Liver (tissue), 9 donors: ENCODE measurements around the gene STK4. TPM values are rescaled to one million over a fixed set of nuclear protein-coding genes. Genes with fewer than 3 reads are reported as not detected.

Experiments used
- DNase-seq: peaks from one replicate; pipeline ENCODE4 v3.0.0-alpha.2; 2017; ENCODE audit warnings: low spot score
- H3K27ac ChIP-seq, 2 donors: one replicate each; pipeline ENCODE4 v1.7.0; 2013; ENCODE audit warnings: inconsistent platforms in 2 of 2, low read length in 2 of 2, control low read depth in 1 of 2, low read depth in 1 of 2, mild to moderate bottlenecking in 1 of 2
- H3K27me3 ChIP-seq, 4 donors: one replicate each; pipeline versions ENCODE4 v1.6.1 to v1.7.0; 2013; ENCODE audit warnings: low read length in 3 of 4, inconsistent platforms in 1 of 4, mild to moderate bottlenecking in 1 of 4, moderate library complexity in 1 of 4; ENCODE audit not compliant: control insufficient read depth in 4 of 4, insufficient read depth in 4 of 4
- H3K36me3 ChIP-seq, 4 donors: one replicate each; pipeline versions ENCODE4 v1.6.1 to v1.7.0; 2013; ENCODE audit warnings: low read length in 3 of 4, mild to moderate bottlenecking in 3 of 4, low read depth in 1 of 4, moderate library complexity in 1 of 4; ENCODE audit not compliant: control insufficient read depth in 4 of 4, insufficient read depth in 3 of 4
- H3K4me1 ChIP-seq, 4 donors: one replicate each; pipeline versions ENCODE4 v1.6.1 to v1.7.0; 2013; ENCODE audit warnings: low read length in 3 of 4, mild to moderate bottlenecking in 3 of 4, moderate library complexity in 1 of 4; ENCODE audit not compliant: control insufficient read depth in 4 of 4, insufficient read depth in 4 of 4
- H3K4me3 ChIP-seq, 3 donors: one replicate each; pipeline versions ENCODE4 v1.6.1 to v1.7.0; 2013; ENCODE audit warnings: low read length in 3 of 3, control low read depth in 1 of 3, low read depth in 1 of 3, mild to moderate bottlenecking in 1 of 3
- H3K9ac ChIP-seq, 2 donors: one replicate each; pipeline ENCODE4 v1.7.0; 2013; ENCODE audit warnings: low read length in 2 of 2, mild to moderate bottlenecking in 2 of 2, moderate library complexity in 2 of 2, control low read depth in 1 of 2, low read depth in 1 of 2
- H3K9me3 ChIP-seq, 4 donors: one replicate each; pipeline versions ENCODE4 v1.6.1 to v1.7.0; 2013; ENCODE audit warnings: low read length in 3 of 4; ENCODE audit not compliant: control insufficient read depth in 4 of 4
- CTCF ChIP-seq: fragments of 150-350 bp; IDR thresholded peaks from 2 replicates; pipeline ENCODE4 v1.5.1; 2017; ENCODE audit warnings: improper control_type of control experiment, low read depth, low read length; ENCODE audit not compliant: missing input control
- EGR1 ChIP-seq, 2 donors: IDR thresholded peaks; 2 replicates each; pipeline ENCODE4 v1.6.1; 2016 to 2018; ENCODE audit warnings: antibody characterized with exemption in 2 of 2, low read depth in 2 of 2
- FOXA1 ChIP-seq: IDR thresholded peaks from 2 replicates; pipeline ENCODE4 v1.6.1; 2016; ENCODE audit warnings: antibody characterized with exemption
- FOXA2 ChIP-seq: IDR thresholded peaks from 2 replicates; pipeline ENCODE4 v1.6.1; 2016; ENCODE audit warnings: antibody characterized with exemption
- GABPA ChIP-seq, 2 donors: IDR thresholded peaks in 1 of 2; conservative IDR thresholded peaks in 1 of 2; 2 replicates each; pipeline ENCODE4 v1.6.1; 2016; ENCODE audit warnings: antibody characterized with exemption in 2 of 2, mild to moderate bottlenecking in 1 of 2, moderate library complexity in 1 of 2
- HNF4A ChIP-seq, 2 donors: conservative IDR thresholded peaks; 2 replicates each; pipeline ENCODE4 v1.6.1; 2016; ENCODE audit warnings: antibody characterized with exemption in 2 of 2, mild to moderate bottlenecking in 2 of 2
- HNF4G ChIP-seq: IDR thresholded peaks from 2 replicates; pipeline ENCODE4 v1.6.1; 2016; ENCODE audit warnings: antibody characterized with exemption
- JUND ChIP-seq, 2 donors: IDR thresholded peaks; 2 replicates each; pipeline ENCODE4 v1.6.1; 2016; ENCODE audit warnings: antibody characterized with exemption in 2 of 2
- MAX ChIP-seq: IDR thresholded peaks from 2 replicates; pipeline ENCODE4 v1.6.1; 2016; ENCODE audit warnings: antibody characterized with exemption
- NR2F2 ChIP-seq: IDR thresholded peaks from 2 replicates; pipeline ENCODE4 v1.6.1; 2016; ENCODE audit warnings: antibody characterized with exemption
- RAD21 ChIP-seq, 2 donors: IDR thresholded peaks; 2 replicates each; pipeline ENCODE4 v1.6.1; 2016; ENCODE audit warnings: antibody characterized with exemption in 2 of 2, mild to moderate bottlenecking in 2 of 2
- REST ChIP-seq: IDR thresholded peaks from 2 replicates; pipeline ENCODE4 v1.6.1; 2016; ENCODE audit warnings: antibody characterized with exemption, mild to moderate bottlenecking
- RXRA ChIP-seq, 2 donors: IDR thresholded peaks; 2 replicates each; pipeline ENCODE4 v1.6.1; 2017 to 2018; ENCODE audit warnings: antibody characterized with exemption in 2 of 2, mild to moderate bottlenecking in 1 of 2
- SP1 ChIP-seq: IDR thresholded peaks from 2 replicates; pipeline ENCODE4 v1.6.1; 2018; ENCODE audit warnings: antibody characterized with exemption, mild to moderate bottlenecking
- TAF1 ChIP-seq: conservative IDR thresholded peaks from 2 replicates; pipeline ENCODE4 v1.6.1; 2016; ENCODE audit warnings: antibody characterized with exemption, mild to moderate bottlenecking
- YY1 ChIP-seq: IDR thresholded peaks from 2 replicates; pipeline ENCODE4 v1.6.1; 2016; ENCODE audit warnings: antibody characterized with exemption, mild to moderate bottlenecking
- ZBTB33 ChIP-seq: IDR thresholded peaks from 2 replicates; pipeline ENCODE4 v1.6.1; 2016; ENCODE audit warnings: antibody characterized with exemption
- WGBS: extraction: QIAGEN DNeasy Blood & Tissue Kit; methylation state at CpG from one replicate; pipeline ENCODE4 v1.1.7; 2013; 5-methylcytosine and 5-hydroxymethylcytosine counted together
- polyA plus RNA-seq, 2 donors: library from polyadenylated mRNA; stranded (reverse) in 1 of 2; unstranded in 1 of 2; fragments of 200-250 nt in 1 of 2; fragments of >200 nt in 1 of 2; fragmentation: Nextera tagmentation in 1 of 2; extraction: Ambion mirVana in 1 of 2; gene quantifications; one replicate each; pipeline versions ENCODE4 v1.2.1 to v1.2.3, GENCODE V29; 2013 to 2015
- total RNA-seq, 2 donors: library from RNA; depleted of rRNA; stranded (reverse); fragments of >200 nt; gene quantifications; one replicate each; pipeline ENCODE4 v1.2.3, GENCODE V29; 2014
- TF ChIP-seq, protein P1 (sequence below): IDR thresholded peaks from 2 replicates; pipeline ENCODE4 v1.6.1; 2016; ENCODE audit warnings: antibody characterized with exemption
- donor health status: healthy.
- donor health status: healthy.
- donor health status: healthy.
- donor health status: healthy.
- donor health status: healthy.

STK4 gene
- total and polyA plus RNA-seq, 4 donors, result 3.7 to 20.8 (median 13.9) TPM

DNA sequence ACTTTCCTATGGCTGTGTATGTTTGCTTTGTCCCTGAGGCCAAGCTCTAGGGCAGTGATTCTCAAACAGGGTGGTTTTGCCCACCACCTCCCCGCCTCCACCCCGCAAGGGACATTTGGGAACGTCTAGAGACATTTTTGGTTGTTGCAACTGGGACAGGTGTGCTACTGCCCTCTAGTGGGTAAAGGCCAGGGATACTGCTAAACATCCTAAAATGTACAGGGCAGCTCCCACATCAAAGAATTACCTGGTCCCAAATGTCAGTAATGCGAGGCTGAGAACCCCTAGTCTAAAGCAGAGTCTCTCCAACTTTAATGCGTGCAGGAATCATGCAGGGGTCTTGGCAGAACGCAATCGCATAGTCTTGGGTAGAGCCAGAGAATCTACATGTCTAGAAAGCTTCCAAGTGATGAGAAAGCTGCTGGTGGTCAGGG, 129.5 kb downstream of the STK4 start:
- no peak overlapping the region for H3K27ac ChIP-seq
- WGBS, result 6% methylated on average over 7 of the region's 7 CpGs
- H3K9ac ChIP-seq, result no peak overlapping the region
- H3K9me3 ChIP-seq, result no peaks in the 10 kb centered on the region
- no peak overlapping the region for H3K4me3 ChIP-seq
- no peaks in the 10 kb centered on the region for H3K36me3 ChIP-seq
- peaks cover 4 to 13% (median 8%) of the 10 kb centered on the region in 4 donors for H3K27me3 ChIP-seq
- TF ChIP-seq TAF1, result no peak
- peak; percentile 78 to 84 for TF ChIP-seq RAD21 (IDR thresholded peaks at IDR 0.05)
- TF ChIP-seq, protein P1, sequence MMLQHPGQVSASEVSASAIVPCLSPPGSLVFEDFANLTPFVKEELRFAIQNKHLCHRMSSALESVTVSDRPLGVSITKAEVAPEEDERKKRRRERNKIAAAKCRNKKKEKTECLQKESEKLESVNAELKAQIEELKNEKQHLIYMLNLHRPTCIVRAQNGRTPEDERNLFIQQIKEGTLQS, result no peak
- TF ChIP-seq JUND (IDR thresholded peaks at IDR 0.05), result no peak
- TF ChIP-seq CTCF, result peak; percentile 78
- no peak for TF ChIP-seq EGR1 (IDR thresholded peaks at IDR 0.05; ENCODE audit: low read depth in 2 of 2)
- TF ChIP-seq ZBTB33, result no peak
- TF ChIP-seq FOXA1, result no peak
- TF ChIP-seq SP1, result no peak
- peaks cover 6 to 16% (median 11%) of the 10 kb centered on the region in 4 donors for H3K4me1 ChIP-seq
- peak; percentile 41 for DNase-seq

DNA sequence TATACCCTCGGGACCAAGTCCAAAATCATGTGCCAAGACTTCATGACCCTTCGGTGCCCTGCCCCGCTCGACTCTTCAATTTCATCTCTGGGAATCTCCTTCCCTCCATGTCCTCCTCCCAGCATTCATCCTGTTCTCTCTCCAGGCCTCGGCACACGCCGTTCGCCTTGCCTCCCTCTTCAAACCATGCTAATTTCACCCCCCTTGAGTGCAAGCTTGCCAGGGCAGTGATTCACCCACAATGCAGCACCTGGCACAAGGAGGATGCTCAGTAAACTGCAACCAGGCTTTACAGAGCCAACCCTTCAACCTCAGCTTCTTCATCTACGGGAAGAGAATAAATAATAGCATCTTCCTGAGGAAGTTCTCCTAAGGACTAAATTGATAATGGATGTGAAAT, 130.5 kb downstream of the STK4 start:
- Histone ChIP-seq H3K9ac (no peak overlapping the region), H3K9me3 (no peaks in the 10 kb centered on the region), H3K36me3 (no peaks in the 10 kb centered on the region), H3K27me3 (peaks cover 4 to 13% (median 8%) of the 10 kb centered on the region in 4 donors), H3K4me3 (no peak overlapping the region), H3K27ac (no peak overlapping the region), H3K4me1 (peaks cover 11 to 23% (median 16%) of the 10 kb centered on the region in 4 donors)
- no peak for TF ChIP-seq HNF4G
- TF ChIP-seq FOXA2, result no peak
- no peak for TF ChIP-seq FOXA1
- no peak for TF ChIP-seq GABPA (IDR thresholded peaks at IDR 0.05 in 1 of 2, conservative IDR thresholded peaks at IDR 0.05 in 1 of 2)
- TF ChIP-seq MAX, result no peak
- no peak for TF ChIP-seq RXRA (IDR thresholded peaks at IDR 0.05)
- no peak for TF ChIP-seq YY1
- no peak for TF ChIP-seq SP1
- TF ChIP-seq EGR1 (IDR thresholded peaks at IDR 0.05; ENCODE audit: low read depth in 2 of 2), result no peak
- TF ChIP-seq TAF1, result no peak
- TF ChIP-seq HNF4A (conservative IDR thresholded peaks at IDR 0.05), result no peak
- TF ChIP-seq CTCF, result no peak
- no peak for TF ChIP-seq ZBTB33
- no peak for TF ChIP-seq RAD21 (IDR thresholded peaks at IDR 0.05)
- no peak for TF ChIP-seq REST
- TF ChIP-seq NR2F2, result no peak
- TF ChIP-seq, protein P1, result no peak
- TF ChIP-seq JUND (IDR thresholded peaks at IDR 0.05), result no peak
- no peak for DNase-seq
- 77% methylated on average over 9 of the region's 9 CpGs for WGBS
